GM23338 (cell line): ENCODE results near the gene TMEM222. TPM values are rescaled to one million over a fixed set of nuclear protein-coding genes. Genes with fewer than 3 reads are reported as not detected.

ENCODE experiments used
- ATAC-seq: fragments of 200-7000 bp; cut with Tn5 transposase; 3 replicates; pipeline ENCODE4 v1.9.1; 2020
- DNase-seq: peaks from one replicate; pipeline ENCODE4 v3.0.0-alpha.2; 2015; ENCODE audit warnings: low spot score
- H2AFZ ChIP-seq: fragments of 200-600 bp; sonication (generic); 2 replicates; pipeline ENCODE4 v1.8.0; 2016; ENCODE audit warnings: antibody characterized with exemption, mild to moderate bottlenecking, moderate library complexity
- H3F3A ChIP-seq: fragments of 200-600 bp; sonication (generic); replicated peaks from 2 replicates; pipeline ENCODE4 v1.8.0; 2017; ENCODE audit warnings: antibody characterized with exemption, mixed run types, low read depth
- H3K27ac ChIP-seq: fragments of 200-600 bp; sonication (generic); 2 replicates; pipeline ENCODE4 v1.6.1; 2016; ENCODE audit warnings: low read depth
- H3K27me3 ChIP-seq: fragments of 200-600 bp; sonication (generic); 2 replicates; pipeline ENCODE4 v1.8.0; 2016; ENCODE audit warnings: mild to moderate bottlenecking, mixed run types, moderate library complexity; ENCODE audit not compliant: insufficient read depth
- H3K36me3 ChIP-seq: fragments of 200-600 bp; sonication (generic); 2 replicates; pipeline ENCODE4 v1.8.0; 2016; ENCODE audit warnings: mild to moderate bottlenecking; ENCODE audit not compliant: insufficient read depth
- H3K4me1 ChIP-seq: fragments of 200-600 bp; sonication (generic); 2 replicates; pipeline ENCODE4 v1.8.0; 2016; ENCODE audit warnings: mild to moderate bottlenecking, moderate library complexity; ENCODE audit not compliant: insufficient read depth
- H3K4me2 ChIP-seq: fragments of 200-600 bp; sonication (generic); 2 replicates; pipeline ENCODE4 v1.7.1; 2017; ENCODE audit warnings: mixed run types
- H3K4me3 ChIP-seq: fragments of 200-600 bp; sonication (generic); 2 replicates; pipeline ENCODE4 v1.6.1; 2016; ENCODE audit warnings: mixed run types
- H3K79me2 ChIP-seq: fragments of 200-600 bp; sonication (generic); replicated peaks from 2 replicates; pipeline ENCODE4 v1.8.0; 2017; ENCODE audit warnings: mild to moderate bottlenecking; ENCODE audit not compliant: insufficient read depth
- H3K9me2 ChIP-seq: fragments of 200-600 bp; sonication (generic); 2 replicates; pipeline ENCODE4 v1.8.0; 2017; ENCODE audit not compliant: insufficient read depth
- H4K20me1 ChIP-seq: fragments of 200-600 bp; sonication (generic); replicated peaks from 2 replicates; pipeline ENCODE4 v1.8.0; 2017; ENCODE audit warnings: mild to moderate bottlenecking; ENCODE audit not compliant: insufficient read depth
- H3K27ac Mint-ChIP-seq: 2 replicates; pipeline ENCODE4 v1.8.0; 2020; ENCODE audit warnings: inconsistent platforms, mild to moderate bottlenecking, moderate library complexity, mixed read lengths
- H3K27me3 Mint-ChIP-seq: 3 replicates; pipeline ENCODE4 v1.8.0; 2022; ENCODE audit warnings: low read depth, mild to moderate bottlenecking, moderate library complexity, mixed read lengths, inconsistent platforms; ENCODE audit not compliant: insufficient read depth, poor library complexity
- H3K36me3 Mint-ChIP-seq: 3 replicates; pipeline ENCODE4 v1.8.0; 2021; ENCODE audit warnings: low read depth, mild to moderate bottlenecking, inconsistent platforms, moderate library complexity, mixed read lengths
- H3K4me1 Mint-ChIP-seq: 3 replicates; pipeline ENCODE4 v1.8.0; 2020; ENCODE audit warnings: mild to moderate bottlenecking, inconsistent platforms, mixed read lengths
- H3K4me3 Mint-ChIP-seq: 3 replicates; pipeline ENCODE4 v1.8.0; 2021; ENCODE audit warnings: moderate library complexity, mild to moderate bottlenecking, inconsistent platforms, mixed read lengths
- H3K9me3 Mint-ChIP-seq: 3 replicates; pipeline ENCODE4 v1.8.0; 2020; ENCODE audit warnings: moderate library complexity, mild to moderate bottlenecking, inconsistent platforms, mixed read lengths
- CREB1 ChIP-seq: fragments of 250-450 bp; sonication (Bioruptor Pico); IDR thresholded peaks from 2 replicates; pipeline ENCODE4 v1.5.0; 2020; ENCODE audit warnings: low read depth, mild to moderate bottlenecking, moderate library complexity
- CTCF ChIP-seq, 2 experiments: fragments of 200-600 bp in 1 of 2; sonication (generic) in 1 of 2; conservative IDR thresholded peaks; 2 replicates each; pipeline versions ENCODE4 v1.5.1 to v1.6.1; 2016 to 2017; ENCODE audit warnings: antibody characterized with exemption in 2 of 2, low read depth in 2 of 2, mild to moderate bottlenecking in 2 of 2, moderate library complexity in 1 of 2
- EZH2 ChIP-seq: fragments of 200-600 bp; sonication (generic); IDR thresholded peaks from one replicate; pipeline ENCODE4 v1.8.0; 2017; ENCODE audit warnings: antibody characterized with exemption, mild to moderate bottlenecking, low read depth; ENCODE audit not compliant: unreplicated experiment
- EZH2phosphoT487 ChIP-seq: fragments of 200-600 bp; sonication (generic); IDR thresholded peaks from one replicate; pipeline ENCODE4 v1.8.1; 2018; ENCODE audit warnings: antibody characterized with exemption; ENCODE audit not compliant: unreplicated experiment
- JUNB ChIP-seq: IDR thresholded peaks from one replicate; pipeline ENCODE4 v1.6.1; 2016; ENCODE audit warnings: antibody characterized with exemption; ENCODE audit not compliant: unreplicated experiment
- NANOG ChIP-seq: IDR thresholded peaks from 2 replicates; pipeline ENCODE4 v1.6.1; 2016; ENCODE audit warnings: antibody characterized with exemption, borderline replicate concordance
- POLR2AphosphoS5 ChIP-seq: IDR thresholded peaks from 2 replicates; pipeline ENCODE4 v1.6.1; 2016; ENCODE audit warnings: antibody characterized with exemption, low read depth
- STAT1 ChIP-seq: IDR thresholded peaks from one replicate; pipeline ENCODE4 v1.6.1; 2016; ENCODE audit warnings: antibody characterized with exemption; ENCODE audit not compliant: unreplicated experiment
- ZNF114 ChIP-seq: fragments of 250-450 bp; sonication (Bioruptor Pico); IDR thresholded peaks from 2 replicates; pipeline ENCODE4 v1.5.0; 2020; ENCODE audit warnings: mild to moderate bottlenecking, moderate library complexity
- ZNF331 ChIP-seq: fragments of 250-450 bp; sonication (Bioruptor Pico); IDR thresholded peaks from 2 replicates; pipeline ENCODE4 v1.5.0; 2020; ENCODE audit warnings: low read depth, mild to moderate bottlenecking, moderate library complexity
- ZNF462 ChIP-seq: fragments of 250-450 bp; sonication (Bioruptor Pico); IDR thresholded peaks from 2 replicates; pipeline ENCODE4 v1.5.0; 2020; ENCODE audit warnings: mild to moderate bottlenecking, moderate library complexity
- polyA plus RNA-seq: library from polyadenylated mRNA; unstranded; fragments of >200 nt; fragmentation: Nextera tagmentation; extraction: Ambion mirVana; gene quantifications from 2 replicates; pipeline ENCODE4 v1.2.1, GENCODE V29; 2016
- total RNA-seq: library from RNA; depleted of rRNA; stranded (reverse); fragments of >200 nt; shearing (Covaris generic); gene quantifications from 2 replicates; pipeline ENCODE4 v1.2.3, GENCODE V29; 2014
- TF ChIP-seq, protein P1 (sequence below): IDR thresholded peaks from 2 replicates; pipeline ENCODE4 v1.6.1; 2016; ENCODE audit warnings: antibody characterized with exemption
- TF ChIP-seq, protein P2 (sequence below): IDR thresholded peaks from one replicate; pipeline ENCODE4 v1.6.1; 2018; ENCODE audit warnings: antibody characterized with exemption; ENCODE audit not compliant: unreplicated experiment

The TMEM222 gene
- total and polyA plus RNA-seq, 2 experiments from 2014 or later = 17.8 to 22.6 TPM

DNA sequence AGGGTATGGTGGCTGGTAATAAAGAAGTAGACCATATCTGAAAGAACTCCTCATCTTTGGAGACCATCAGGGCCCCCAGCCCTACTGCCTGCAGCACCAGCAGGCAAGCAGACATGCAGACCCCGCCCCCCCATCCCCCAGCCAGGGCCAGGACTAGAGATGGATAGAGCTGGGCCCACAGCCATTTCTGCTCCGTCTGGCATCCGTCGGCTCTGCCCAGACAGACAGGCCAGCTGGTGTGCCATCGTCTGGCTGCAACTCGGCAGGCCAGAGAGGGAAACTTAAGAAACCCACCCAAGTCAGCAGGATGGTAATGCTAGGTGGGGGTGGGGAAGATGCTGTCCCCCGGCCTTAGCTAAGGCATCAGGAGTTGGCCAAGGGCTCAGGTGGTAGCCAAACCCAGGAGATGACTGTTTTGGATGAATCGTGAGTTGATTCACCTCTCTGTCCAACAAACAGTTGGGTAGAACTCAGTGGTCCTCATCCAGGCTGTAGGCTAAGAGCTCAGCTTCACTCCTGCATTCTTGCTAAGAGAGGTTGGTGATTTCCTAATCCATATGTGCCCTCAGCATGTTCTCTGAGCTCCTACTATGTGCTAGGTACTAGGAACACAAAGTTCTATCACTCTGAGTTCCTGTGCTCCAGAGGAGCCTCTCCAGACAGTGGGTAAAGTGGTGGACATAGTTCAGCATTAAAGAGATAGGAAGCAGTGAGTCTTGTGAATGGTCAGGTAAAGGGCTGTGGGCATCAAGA, 23.2 kb upstream of the TMEM222 start:
- H3K9me3 Mint-ChIP-seq = no peaks in the 10 kb centered on the region
- no peak overlapping the region; the same call in 1 of the 2 replicates for H3K27ac Mint-ChIP-seq
- H3K27me3 Mint-ChIP-seq = peaks cover 4% of the 10 kb centered on the region
- H3K4me1 Mint-ChIP-seq = peaks cover 32% of the 10 kb centered on the region
- Histone ChIP-seq H3K36me3 (no peaks in the 10 kb centered on the region), H3K9me2 (no peaks in the 10 kb centered on the region), H3F3A (no peaks in the 10 kb centered on the region), H3K4me3 (0 out of 2 replicates have a peak overlapping the region, but pooled peaks have one; percentile 17), H3K27me3 (no peaks in the 10 kb centered on the region), H3K27ac (0 out of 2 replicates have a peak overlapping the region, but pooled peaks have one; percentile 55), H2AFZ (no peak overlapping the region), H3K79me2 (no peaks in the 10 kb centered on the region), H3K4me2 (no peak overlapping the region), H3K4me1 (peaks cover 15% of the 10 kb centered on the region), H4K20me1 (no peaks in the 10 kb centered on the region)
- no peak overlapping the region; the same call in 2 of the 3 replicates for H3K4me3 Mint-ChIP-seq
- no peaks in the 10 kb centered on the region; the same call in 2 of the 3 replicates for H3K36me3 Mint-ChIP-seq
- ATAC-seq (no peak), DNase-seq (no peak)
- no peak for TF ChIP-seq ZNF462 (CRISPR knock-in tag)
- no peak for TF ChIP-seq NANOG
- TF ChIP-seq, protein P1, sequence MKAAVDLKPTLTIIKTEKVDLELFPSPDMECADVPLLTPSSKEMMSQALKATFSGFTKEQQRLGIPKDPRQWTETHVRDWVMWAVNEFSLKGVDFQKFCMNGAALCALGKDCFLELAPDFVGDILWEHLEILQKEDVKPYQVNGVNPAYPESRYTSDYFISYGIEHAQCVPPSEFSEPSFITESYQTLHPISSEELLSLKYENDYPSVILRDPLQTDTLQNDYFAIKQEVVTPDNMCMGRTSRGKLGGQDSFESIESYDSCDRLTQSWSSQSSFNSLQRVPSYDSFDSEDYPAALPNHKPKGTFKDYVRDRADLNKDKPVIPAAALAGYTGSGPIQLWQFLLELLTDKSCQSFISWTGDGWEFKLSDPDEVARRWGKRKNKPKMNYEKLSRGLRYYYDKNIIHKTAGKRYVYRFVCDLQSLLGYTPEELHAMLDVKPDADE = no peak
- TF ChIP-seq POLR2AphosphoS5 = no peak
- no peak for TF ChIP-seq JUNB
- no peak for TF ChIP-seq CREB1 (CRISPR knock-in tag)
- TF ChIP-seq ZNF114 = no peak
- TF ChIP-seq ZNF331 = no peak
- TF ChIP-seq EZH2 = no peak
- TF ChIP-seq, protein P2, sequence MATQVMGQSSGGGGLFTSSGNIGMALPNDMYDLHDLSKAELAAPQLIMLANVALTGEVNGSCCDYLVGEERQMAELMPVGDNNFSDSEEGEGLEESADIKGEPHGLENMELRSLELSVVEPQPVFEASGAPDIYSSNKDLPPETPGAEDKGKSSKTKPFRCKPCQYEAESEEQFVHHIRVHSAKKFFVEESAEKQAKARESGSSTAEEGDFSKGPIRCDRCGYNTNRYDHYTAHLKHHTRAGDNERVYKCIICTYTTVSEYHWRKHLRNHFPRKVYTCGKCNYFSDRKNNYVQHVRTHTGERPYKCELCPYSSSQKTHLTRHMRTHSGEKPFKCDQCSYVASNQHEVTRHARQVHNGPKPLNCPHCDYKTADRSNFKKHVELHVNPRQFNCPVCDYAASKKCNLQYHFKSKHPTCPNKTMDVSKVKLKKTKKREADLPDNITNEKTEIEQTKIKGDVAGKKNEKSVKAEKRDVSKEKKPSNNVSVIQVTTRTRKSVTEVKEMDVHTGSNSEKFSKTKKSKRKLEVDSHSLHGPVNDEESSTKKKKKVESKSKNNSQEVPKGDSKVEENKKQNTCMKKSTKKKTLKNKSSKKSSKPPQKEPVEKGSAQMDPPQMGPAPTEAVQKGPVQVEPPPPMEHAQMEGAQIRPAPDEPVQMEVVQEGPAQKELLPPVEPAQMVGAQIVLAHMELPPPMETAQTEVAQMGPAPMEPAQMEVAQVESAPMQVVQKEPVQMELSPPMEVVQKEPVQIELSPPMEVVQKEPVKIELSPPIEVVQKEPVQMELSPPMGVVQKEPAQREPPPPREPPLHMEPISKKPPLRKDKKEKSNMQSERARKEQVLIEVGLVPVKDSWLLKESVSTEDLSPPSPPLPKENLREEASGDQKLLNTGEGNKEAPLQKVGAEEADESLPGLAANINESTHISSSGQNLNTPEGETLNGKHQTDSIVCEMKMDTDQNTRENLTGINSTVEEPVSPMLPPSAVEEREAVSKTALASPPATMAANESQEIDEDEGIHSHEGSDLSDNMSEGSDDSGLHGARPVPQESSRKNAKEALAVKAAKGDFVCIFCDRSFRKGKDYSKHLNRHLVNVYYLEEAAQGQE = no peak
- no peak for TF ChIP-seq EZH2phosphoT487
- no peak for TF ChIP-seq STAT1
- no peak for TF ChIP-seq CTCF (conservative IDR thresholded peaks at IDR 0.05; ENCODE audit: low read depth in 2 of 2)
